Posterior cingulate gyrus (tissue), 11 donors: ENCODE measurements around the gene NDUFAF8.

ENCODE experiments used
- DNase-seq, 10 donors: peaks; one replicate each; pipeline versions ENCODE4 v3.0.0 to v3.0.0-alpha.2; 2020 to 2021; ENCODE audit warnings: mixed read lengths in 3 of 10
- intact Hi-C: fragments of 100-400 bp; cut with DNase I; formaldehyde crosslinking; loops from one replicate; pipeline ENCODE4 v1.15.1; 2023

The NDUFAF8 gene

DNA sequence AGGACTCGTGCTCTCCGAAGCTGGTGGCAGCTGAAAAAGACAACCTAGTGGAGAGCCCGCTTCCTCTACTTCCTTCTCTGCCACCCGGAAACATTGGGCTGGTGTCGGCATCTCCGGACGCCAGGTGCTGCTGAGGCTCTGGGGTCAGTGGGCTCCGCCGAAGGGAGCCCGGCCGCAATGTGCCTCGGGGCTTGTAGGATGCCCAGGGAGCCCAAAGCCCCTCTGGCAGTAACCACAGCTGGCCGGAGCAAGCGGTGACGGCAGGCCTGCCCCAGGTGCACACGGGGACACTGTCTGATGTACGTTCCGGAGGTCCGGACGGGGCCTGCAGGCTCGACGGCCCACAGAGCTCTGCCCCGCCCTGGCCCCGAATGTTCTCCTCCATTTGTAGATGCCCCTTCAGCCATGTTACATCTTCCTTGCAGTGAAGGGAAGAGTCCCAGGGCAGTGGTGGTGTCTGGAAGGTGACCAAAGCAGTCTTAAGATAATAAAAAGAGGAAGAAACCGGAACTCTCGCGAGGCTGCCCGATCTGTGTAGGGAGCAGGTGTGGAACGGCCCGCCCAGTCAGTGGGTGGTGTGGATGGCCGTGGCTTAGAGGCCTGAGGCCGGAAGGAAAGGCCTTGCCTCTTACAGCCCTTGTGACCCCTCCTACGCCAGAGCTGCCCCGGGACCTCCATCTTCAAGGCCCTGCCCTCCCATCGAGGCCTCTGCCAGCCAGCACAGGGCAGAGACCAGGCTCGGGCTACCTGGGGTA is 22.6 kb downstream of the NDUFAF8 start:
- intact Hi-C loops: no loop called here
- DNase-seq: no peak

DNA sequence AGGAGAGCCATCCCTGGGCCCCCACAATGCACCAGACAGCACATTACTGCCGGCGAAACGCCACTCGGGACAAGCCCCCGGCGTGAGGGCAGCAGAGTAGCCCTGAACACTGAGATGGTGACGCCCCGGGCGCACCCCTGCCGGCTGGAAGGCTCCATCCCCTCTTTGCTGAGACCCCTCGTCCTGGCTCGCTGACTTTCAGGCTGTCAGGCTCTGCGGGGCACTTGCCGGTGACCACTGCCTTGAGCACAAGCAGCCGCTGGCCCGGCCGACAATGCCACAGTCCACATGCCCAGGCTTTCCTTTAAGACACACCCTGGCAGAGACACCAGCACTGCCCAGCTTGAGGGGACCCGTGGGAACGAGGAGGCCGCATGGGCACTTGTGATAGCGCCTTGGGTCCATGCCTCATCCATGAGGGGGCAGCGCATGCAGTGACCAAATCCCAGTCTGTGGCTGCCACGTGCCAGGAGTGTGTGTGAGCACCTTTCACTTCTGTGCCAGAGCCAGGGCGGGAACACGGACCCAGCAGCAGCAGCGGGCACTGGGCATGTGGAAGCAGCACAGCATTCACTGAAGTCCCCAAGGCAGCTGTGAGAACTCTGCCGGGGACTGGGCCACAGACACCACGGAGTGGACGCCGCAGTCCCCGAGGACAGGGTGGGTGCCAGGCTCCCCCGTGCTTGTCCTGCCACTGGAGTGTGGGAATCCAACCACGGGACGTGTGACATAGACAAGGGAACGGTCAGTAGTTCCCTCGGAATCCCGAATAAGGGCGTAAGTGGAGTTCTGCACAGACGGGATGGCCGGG is 24.5 kb downstream of the NDUFAF8 start:
- intact Hi-C loops: no loop called here

DNA sequence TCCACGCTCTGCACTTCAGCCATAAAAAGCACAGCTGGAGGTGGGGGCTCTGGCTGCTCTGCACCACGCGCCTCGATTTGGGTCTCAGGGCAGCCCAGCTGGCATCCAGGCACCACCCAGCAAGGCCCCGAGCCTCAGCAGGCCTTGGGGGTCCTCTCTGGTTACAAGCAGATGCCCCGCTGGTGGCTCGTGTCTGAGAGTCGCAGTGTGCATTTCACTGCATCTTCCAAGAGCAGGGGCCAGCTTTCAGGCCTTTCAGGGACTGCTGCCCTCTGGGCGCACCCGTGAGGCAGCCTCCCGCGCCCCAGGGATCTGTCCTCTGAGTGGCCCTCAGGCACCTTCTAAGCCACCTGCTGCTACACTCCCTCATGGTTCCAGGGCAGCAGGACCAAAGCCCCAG is 25.5 kb downstream of the NDUFAF8 start:
- no peak for DNase-seq
- intact Hi-C loops: no loop called here

More for the DNA sequence above, 24.5 kb downstream of the NDUFAF8 start:
- no peak for DNase-seq

GRCh38 chr17:81265576-81265975 is 26.5 kb downstream of the NDUFAF8 start:
- intact Hi-C loops: no loop called here
- no peak for DNase-seq

GRCh38 chr17:81267390-81268067 is 28.4 kb downstream of the NDUFAF8 start:
- intact Hi-C loops: no loop called here
- DNase-seq: no peak

DNA sequence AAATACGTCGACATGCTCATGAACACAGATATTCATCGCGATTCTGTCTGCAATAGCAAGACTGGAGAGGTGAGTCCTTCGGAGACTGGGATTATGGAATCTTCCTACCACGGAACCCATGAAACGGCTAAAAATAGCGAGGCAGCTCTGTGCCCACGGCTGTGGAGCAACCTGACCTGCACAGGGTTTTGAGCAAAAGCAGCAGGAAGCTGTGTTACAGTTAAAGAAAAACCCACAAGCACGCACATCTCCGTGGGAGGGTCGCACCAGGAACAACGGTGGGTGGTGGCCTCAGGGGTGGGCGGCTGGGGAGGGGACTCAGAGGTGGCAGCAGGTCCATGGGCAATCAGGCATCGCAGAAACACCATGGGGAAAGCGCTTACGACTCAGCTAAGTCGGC is 31.2 kb downstream of the NDUFAF8 start:
- no peak for DNase-seq
- intact Hi-C loops: no loop called here

DNA sequence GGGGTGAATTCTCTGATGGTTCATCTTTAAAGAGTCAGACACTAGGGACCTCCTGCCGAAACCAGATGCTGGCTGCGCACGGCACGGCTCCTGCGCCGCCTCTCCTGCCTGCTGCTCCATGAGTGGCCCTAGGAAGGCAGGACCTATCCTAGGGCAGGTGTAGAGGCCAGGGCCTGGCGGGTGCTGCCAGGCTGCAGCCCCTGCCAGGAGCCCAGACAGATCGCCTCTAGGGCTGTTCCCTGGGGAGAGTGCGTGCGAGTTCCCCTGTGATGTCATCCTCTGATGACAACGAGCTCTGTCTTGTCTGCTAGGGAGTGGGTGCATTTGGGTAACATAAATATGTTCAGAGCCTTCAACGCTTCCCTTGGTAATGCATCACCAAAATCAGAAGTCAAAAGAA is 32.1 kb downstream of the NDUFAF8 start:
- DNase-seq: no peak
- intact Hi-C loops: no loop called here

- intact Hi-C loops: no loop called here
- DNase-seq: no peak
Observed at GRCh38 chr17:81272616-81273015, 33.5 kb downstream of the NDUFAF8 start.

DNA sequence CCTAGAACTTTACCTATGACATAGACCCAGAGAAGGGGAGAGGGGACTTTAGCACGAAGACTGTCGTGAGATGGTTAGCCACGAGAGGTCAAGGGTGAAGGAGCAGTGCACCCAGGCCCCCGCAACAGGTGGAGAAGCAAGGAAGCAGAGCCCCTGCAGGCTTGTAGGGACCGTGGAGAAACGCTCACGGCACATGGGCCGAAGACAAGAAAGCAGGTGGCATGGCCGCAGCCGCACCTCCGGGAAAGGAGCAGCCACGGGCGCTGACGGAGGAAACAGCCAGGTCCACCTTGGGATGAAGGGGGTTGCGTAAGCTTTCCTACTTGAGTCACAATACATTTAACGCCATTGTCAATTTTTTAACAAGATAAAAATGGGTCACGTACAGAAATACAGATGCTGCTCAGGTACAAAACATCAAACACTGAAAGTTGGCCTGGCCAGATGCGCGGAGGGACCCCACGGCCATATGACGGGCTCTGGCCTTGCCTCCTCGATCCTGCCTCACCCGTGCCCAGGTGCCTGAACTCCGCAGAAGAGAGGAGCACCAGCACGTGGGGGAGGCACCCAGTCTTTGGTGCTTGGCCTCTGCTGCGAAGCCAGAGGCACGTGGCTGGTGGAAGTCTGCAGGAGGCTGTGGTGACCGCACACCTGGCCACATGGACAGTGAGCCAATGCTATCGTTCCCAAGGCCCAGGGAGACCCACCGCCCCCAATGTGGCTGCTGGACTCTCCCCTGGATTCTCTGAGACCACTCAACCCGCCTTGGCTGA is 34.8 kb downstream of the NDUFAF8 start:
- peak in 1 of 10 donors; percentile 31 for DNase-seq
- intact Hi-C loops: no loop called here

DNA sequence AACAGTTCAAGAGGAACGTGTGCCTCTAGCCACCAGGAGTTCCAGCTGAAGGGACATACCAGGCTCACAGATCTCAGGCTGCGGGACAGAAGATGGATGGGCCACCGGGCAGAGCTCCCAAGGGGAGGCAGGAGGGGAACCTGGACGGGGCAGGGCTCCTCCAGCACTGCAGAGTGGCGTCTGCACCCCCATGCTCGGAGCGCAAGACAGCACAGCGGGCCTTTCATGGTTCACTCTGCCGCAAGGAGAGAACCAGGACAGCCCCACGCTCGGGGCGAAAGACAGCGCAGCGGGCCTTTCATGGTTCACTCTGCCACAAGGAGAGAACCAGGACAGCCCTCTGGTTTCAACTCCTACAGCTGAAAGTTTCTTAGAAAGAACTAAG is 35.3 kb downstream of the NDUFAF8 start:
- intact Hi-C loops: no loop called here
- no peak for DNase-seq

DNA sequence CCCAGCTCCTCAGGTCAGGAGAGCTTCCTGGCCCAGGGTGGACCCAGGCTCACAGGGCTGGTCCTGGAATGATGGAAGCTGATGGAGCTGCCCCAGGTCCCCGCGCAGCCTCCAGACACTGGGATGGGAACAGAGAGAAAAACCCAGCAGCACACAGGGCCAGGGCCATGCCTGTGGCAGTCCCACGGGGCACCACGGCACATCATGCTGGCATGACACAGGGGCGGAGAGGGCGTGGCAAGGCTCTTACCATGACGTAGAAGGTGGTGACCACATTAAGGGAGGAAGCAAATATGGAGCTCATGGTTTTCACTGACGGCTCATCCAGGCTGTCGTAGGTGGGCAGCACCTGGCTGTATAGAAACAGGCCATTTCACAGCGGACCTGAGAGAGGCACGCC is 37.7 kb downstream of the NDUFAF8 start:
- intact Hi-C loops: no loop called here
- no peak for DNase-seq

DNA sequence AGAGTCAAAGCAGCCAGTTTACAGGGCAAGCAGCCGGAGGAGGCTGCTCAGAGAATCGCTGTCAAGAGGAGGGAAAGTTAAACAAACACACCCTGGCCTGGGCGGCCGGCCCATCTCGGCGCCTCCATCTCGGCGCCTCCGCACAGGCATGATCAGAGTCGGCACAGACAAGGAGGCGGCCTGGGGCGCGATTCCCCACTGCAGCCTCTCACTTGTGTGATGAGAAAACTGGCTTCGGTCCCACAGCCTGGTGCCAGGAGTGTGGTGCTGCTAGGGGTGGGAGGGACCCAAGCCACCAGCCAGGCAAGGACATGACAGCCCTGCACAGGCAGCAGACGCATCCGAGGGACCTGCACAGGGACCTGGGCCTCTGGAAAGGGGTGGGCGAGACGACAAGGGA is 38.3 kb downstream of the NDUFAF8 start:
- peak; percentile 51 to 96 (median 79) for DNase-seq
- intact Hi-C loops: no loop called here

- intact Hi-C loops: no loop called here
- no peak for DNase-seq
Observed at GRCh38 chr17:81277946-81278693, 39.0 kb downstream of the NDUFAF8 start.

- no peak for DNase-seq
- intact Hi-C loops: no loop called here
Observed at GRCh38 chr17:81278831-81279230, 39.7 kb downstream of the NDUFAF8 start.

DNA sequence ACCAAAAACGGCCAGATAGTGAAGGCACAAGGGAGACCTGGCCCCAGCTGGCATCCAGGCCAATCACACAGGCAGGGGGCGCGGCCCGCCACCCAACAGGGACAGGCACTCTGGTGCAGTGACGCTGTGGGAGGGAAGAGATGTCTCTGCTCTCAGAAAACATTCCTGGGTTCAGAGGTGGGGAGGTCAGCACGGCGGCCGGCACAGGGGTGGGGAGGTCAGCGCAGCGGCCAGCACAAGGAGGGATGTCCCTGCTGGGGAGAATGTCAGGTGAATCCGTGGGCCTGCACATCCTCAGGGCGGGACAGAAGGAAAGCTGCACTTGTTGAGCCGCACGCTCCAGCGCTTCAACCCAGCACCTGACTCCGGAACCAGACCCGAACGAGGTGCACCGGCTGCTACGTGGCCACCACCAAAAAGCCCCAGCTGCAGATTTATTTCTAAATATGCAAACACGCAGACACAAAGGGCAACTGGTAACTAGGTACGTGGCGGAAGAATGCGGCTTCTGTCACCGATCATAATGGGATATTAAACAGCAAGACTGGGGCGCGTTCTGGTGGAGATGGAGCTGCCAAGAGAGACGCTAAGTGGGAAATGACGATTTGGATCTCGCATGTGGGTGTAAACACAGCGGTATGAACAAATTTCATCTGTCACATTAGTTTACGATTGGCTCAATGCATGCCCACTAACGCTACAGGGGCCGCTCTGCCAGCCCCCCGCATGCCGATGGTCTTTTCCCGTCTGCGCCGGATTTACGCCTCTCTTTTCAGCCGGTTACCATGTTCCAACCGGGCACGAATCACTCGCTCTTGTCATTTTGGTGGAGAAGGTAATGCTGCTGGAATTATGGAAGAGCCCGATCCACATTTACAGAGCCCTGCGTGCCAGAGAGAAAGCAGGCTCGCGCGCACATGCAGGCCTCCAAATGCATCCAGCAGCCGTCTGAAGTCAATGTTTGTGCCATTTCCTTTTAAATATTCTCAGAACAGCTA is 40.5 kb downstream of the NDUFAF8 start:
- peak in 1 of 10 donors; percentile 76 for DNase-seq
- intact Hi-C loops: no loop called here

GRCh38 chr17:81280571-81280970 is 41.5 kb downstream of the NDUFAF8 start:
- DNase-seq: no peak
- intact Hi-C loops: no loop called here

DNA sequence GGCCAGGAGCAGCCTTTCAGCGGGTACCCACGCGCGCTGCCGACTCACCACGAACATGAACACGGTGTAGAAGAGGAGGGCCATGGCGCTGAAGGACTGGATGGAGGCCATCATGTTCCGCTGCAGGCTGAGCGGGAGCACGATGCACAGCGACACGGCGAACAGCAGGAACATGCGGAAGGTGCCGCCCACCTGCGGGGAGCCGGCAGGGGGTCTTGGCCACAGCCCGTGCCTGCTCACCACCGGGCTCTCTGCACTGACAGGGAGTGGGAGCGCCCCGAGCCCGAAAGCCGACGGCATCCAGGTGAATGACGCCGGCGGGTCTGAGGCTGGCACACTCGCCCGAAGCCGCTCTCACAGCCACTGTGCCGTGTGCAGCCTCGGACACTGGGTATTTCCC is 43.0 kb downstream of the NDUFAF8 start:
- intact Hi-C loops: no loop called here
- no peak for DNase-seq

DNA sequence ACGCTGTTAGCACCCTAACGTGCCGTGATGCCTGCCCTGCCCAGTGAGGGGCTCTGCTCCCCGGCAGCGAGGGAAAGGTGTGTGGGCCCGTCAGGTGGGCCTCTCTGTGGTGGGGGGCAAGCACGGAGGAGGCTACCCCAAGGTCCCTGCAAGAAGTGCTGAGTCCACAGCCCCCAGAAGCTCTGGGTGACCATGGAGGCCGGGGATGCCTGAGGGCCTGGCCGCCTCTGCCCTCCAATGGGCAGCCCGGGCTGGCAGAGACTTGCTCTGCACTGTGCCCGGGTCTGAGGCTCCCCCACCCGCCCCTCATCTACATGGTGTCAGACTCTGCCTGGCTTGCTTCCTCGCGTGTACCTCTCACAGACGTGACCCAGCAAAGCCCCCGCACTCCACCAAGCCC is 43.8 kb downstream of the NDUFAF8 start:
- DNase-seq: no peak
- intact Hi-C loops: no loop called here
